Middle frontal gyrus (tissue), 1 donor: Measurements from ENCODE around the gene RIMKLB.
"Not testable (repeated sequence)": the region's sequence is repeated elsewhere in the genome, so short reads cannot be mapped to it uniquely, and the experiment has no call there.

ENCODE experiments used
- DNase-seq: peaks from one replicate; pipeline ENCODE4 v3.0.0-alpha.2; 2015; ENCODE audit warnings: low spot score; ENCODE audit errors: extremely low spot score

RIMKLB gene

GRCh38 chr12:8689681-8690080, 8.1 kb upstream of the RIMKLB start:
- DNase-seq: no peak

GRCh38 chr12:8692573-8692972, 5.2 kb upstream of the RIMKLB start:
- DNase-seq: peak; percentile 27

- no peak for DNase-seq
These were observed 2.7 kb upstream of the RIMKLB start for GRCh38 chr12:8695116-8695515.

GRCh38 chr12:8696442-8697090, 1.2 kb upstream of the RIMKLB start:
- no peak for DNase-seq

GRCh38 chr12:8697120-8697475, 693 bp upstream of the RIMKLB start:
- no peak for DNase-seq

GRCh38 chr12:8698132-8698851, 501 bp downstream of the RIMKLB start:
- DNase-seq: no peak

- DNase-seq: no peak
These were observed 1.1 kb downstream of the RIMKLB start for GRCh38 chr12:8698879-8699278.

GRCh38 chr12:8699714-8700113, 1.9 kb downstream of the RIMKLB start:
- no peak for DNase-seq

- DNase-seq: no peak
These were observed 3.4 kb downstream of the RIMKLB start for GRCh38 chr12:8701046-8701660.

- no peak for DNase-seq
These were observed 4.4 kb downstream of the RIMKLB start for GRCh38 chr12:8702159-8702558.

- no peak for DNase-seq
These were observed 11.5 kb downstream of the RIMKLB start for GRCh38 chr12:8709124-8709830.

GRCh38 chr12:8712572-8712971, 14.8 kb downstream of the RIMKLB start:
- DNase-seq: no peak

GRCh38 chr12:8722286-8722800, 24.6 kb downstream of the RIMKLB start:
- no peak for DNase-seq

GRCh38 chr12:8734873-8735381, 37.1 kb downstream of the RIMKLB start:
- no peak for DNase-seq

GRCh38 chr12:8742501-8742900, 44.7 kb downstream of the RIMKLB start:
- DNase-seq: no peak

- not testable (repeated sequence) for DNase-seq
These were observed 45.3 kb downstream of the RIMKLB start for GRCh38 chr12:8743121-8743520.

- not testable (repeated sequence) for DNase-seq
These were observed 47.8 kb downstream of the RIMKLB start for GRCh38 chr12:8745631-8746030.

- DNase-seq: no peak
These were observed 48.3 kb downstream of the RIMKLB start for GRCh38 chr12:8746046-8746445.

- DNase-seq: not testable (repeated sequence)
These were observed 62.3 kb downstream of the RIMKLB start for GRCh38 chr12:8760076-8760475.

GRCh38 chr12:8762701-8763100, 64.9 kb downstream of the RIMKLB start:
- not testable (repeated sequence) for DNase-seq

- DNase-seq: not testable (repeated sequence)
These were observed 68.3 kb downstream of the RIMKLB start for GRCh38 chr12:8766121-8766520.

GRCh38 chr12:8770499-8770898, 72.7 kb downstream of the RIMKLB start:
- DNase-seq: no peak
